NCI-H82 treated with DMSO at 0.1 percent for 48 hours (cell line): ENCODE results near the gene COX10.
"Not testable (repeated sequence)": the region's sequence is repeated elsewhere in the genome, so short reads cannot be mapped to it uniquely, and the experiment has no call there.

Experiments used
- DNase-seq: peaks from one replicate; lab custom pipeline; 2025; ENCODE audit not compliant: unreplicated experiment; lab: John Stamatoyannopoulos, UW

The COX10 gene

GRCh38 chr17:14169287-14169686 is 100.0 kb downstream of the COX10 start:
- DNase-seq: no peak

GRCh38 chr17:14169901-14170300 is 100.6 kb downstream of the COX10 start:
- no peak for DNase-seq

DNA sequence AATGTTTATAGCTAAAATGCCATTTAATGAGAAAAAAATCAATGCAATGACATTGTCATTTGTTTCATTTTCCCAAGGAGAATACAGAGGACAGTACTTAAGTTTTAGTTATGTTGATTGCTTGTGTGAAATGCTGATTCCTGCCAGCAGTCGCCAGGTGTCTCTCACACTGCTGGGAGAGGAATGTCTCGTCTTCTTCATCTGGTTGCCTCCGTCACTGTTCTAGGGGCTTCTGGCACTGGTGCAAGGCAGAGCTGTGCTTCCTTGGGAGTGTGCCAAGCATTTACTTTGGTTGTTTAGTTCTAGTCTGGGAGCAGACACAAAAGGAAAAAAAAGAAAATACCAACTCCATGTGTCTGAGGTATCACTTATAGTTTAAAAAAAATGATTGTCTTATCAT is 107.7 kb downstream of the COX10 start:
- DNase-seq: not testable (repeated sequence)

DNA sequence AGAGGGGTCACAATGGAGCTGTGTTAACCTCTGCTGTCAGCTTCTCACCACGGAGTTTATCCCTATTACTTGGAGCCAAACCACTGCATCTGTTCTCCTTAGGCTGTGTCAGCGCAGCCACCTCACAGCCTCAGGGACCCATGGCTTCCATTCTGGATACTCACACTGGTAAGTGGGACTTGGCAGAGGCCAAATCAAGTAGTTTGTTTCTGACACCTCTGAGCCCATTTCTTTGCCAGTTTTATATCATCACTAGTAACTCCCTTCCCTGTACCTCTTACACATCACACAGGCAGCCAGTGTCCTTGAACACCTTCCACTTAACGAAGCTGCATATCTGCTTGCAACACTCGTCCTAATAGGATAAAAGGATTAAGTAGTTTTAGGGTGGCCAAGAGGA is 108.5 kb downstream of the COX10 start:
- DNase-seq: not testable (repeated sequence)

DNA sequence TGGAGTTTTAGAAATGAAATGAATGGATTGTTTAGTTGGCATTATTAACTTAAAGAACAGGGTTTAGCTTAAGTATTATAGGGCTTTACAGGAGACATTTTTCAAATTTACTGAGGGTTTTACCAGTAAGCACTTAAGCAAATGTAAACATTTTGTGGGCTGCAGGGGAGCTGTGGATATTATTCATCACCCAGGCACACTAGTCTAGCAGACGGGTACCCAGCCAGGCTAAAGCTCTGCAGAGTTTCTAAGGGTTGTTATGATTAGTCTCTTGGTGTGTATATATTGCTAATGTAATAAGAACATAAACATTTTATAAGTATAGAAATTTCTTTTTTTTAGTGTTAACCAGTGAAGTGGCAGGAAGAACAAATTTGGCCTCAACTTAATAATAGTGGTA is 110.6 kb downstream of the COX10 start:
- DNase-seq: not testable (repeated sequence)

DNA sequence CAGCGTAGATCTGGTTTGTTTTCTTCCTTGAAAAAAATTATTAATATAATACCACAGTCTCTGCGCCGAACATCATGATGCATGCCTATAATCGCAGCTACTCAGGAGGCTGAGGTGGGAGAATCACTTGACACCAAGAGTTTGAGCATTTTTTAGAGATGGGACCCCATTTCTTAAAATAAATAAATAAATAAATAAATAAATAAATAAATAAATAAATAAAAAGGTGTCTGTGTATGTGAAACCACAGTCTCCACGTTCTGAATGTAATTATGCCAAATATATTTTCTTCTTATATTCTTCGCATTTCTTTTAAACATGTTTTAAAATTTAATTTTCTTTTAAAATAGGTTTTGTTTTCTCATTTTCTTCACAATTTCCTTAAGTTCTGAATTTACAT is 112.8 kb downstream of the COX10 start:
- not testable (repeated sequence) for DNase-seq

GRCh38 chr17:14184536-14184935 is 115.2 kb downstream of the COX10 start:
- DNase-seq: not testable (repeated sequence)

GRCh38 chr17:14186443-14186842 is 117.1 kb downstream of the COX10 start:
- not testable (repeated sequence) for DNase-seq

DNA sequence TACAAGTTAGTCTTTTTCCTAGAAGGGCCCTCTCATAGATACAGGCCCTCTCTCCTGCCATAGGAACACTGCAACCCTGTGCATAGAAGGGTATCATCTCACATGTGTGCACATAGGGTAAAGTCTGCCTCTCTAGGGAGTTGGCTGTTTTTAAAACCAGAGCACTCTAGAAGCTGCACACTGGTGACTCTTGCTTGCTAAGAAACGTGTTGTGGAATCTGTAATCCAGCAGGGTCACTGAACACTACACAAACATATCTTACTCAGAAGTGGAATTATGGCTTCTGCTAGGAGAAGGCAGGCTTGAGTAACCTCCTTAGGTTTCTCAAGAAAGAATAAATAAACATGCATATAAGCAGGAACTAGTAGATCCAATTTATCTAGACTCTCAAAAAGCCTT is 121.5 kb downstream of the COX10 start:
- DNase-seq: not testable (repeated sequence)

- DNase-seq: not testable (repeated sequence)
Measured at GRCh38 chr17:14191469-14191868, 122.2 kb downstream of the COX10 start.

GRCh38 chr17:14192039-14192438 is 122.7 kb downstream of the COX10 start:
- not testable (repeated sequence) for DNase-seq

GRCh38 chr17:14192636-14193344 is 123.5 kb downstream of the COX10 start:
- not testable (repeated sequence) for DNase-seq

GRCh38 chr17:14196377-14196997 is 127.2 kb downstream of the COX10 start:
- no peak for DNase-seq

DNA sequence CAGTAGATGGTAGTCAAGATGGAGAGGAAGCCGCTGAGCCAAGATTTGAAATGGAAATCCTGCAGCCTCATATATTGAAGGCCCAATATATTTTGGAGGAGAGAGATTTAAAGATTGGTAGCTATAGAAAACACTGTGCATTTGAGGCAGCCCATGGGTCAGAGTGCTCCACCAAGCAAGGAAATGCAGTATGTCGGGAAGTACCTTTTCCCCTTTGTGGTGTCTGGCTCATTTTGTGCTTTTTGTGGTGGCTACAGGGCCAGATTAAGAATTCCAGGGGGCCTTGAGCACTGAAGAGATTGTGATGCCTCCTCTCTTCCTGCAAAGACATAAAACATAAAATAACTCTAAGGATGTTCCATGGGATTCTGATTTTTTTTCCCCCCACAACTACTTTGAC is 127.8 kb downstream of the COX10 start:
- DNase-seq: no peak

DNA sequence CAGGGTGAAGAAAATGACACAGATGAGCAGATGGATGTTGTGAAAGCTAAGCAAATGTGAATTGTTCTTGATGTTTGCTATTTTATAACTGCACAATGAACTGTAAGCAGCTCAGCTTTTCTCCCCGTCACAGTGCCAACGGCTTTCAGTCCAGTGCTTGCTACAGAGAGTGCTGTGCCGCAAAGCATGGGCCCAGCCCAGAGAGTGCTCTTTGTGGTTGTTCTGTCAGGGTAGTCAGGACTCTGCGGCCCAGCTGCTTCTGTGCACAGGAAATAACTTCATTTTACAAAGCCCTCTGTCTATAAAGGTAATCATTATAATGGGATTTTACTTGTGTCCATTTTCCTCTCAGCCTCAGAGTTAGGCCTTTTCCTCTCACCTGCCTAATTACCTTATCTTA is 128.3 kb downstream of the COX10 start:
- no peak for DNase-seq

DNA sequence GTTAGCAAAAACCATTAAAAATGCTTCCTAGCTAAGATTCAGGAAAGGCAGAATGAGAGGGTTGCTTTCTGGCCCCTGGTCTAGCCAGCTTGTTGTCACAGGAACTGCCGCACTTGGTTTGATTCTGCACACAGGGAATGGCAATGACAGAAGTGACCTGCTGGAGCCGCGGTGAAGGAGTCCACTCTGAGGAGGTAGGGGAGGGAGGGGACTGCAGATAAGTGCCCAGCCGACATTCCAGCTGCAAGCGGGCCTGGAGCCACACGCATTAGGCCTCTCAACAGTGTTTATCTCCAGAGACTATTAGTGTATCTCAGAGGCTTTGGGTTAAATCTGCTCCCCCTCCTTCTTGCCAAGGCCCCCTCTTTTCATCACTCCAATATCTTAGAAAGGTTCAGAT is 128.7 kb downstream of the COX10 start:
- DNase-seq: no peak

DNA sequence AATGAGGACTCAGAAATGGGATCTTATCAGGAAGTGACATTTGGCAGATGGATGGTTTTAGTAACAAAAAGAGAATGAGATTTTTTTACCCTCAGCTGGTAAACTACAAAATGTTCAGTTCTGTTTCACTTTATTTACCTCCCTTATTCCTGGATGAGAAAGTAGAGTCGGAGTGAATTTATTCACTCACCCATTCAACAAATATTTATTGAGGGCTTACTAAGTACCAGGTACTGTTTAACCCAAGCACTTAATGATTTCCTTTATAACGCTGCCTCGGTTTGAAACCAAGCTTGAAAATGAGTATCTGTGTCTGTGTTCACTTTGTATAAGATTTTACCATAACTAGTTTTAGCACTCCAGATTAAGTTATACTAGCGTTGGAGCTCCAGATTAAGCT is 129.3 kb downstream of the COX10 start:
- DNase-seq: no peak

GRCh38 chr17:14199601-14200000 is 130.3 kb downstream of the COX10 start:
- no peak for DNase-seq

DNA sequence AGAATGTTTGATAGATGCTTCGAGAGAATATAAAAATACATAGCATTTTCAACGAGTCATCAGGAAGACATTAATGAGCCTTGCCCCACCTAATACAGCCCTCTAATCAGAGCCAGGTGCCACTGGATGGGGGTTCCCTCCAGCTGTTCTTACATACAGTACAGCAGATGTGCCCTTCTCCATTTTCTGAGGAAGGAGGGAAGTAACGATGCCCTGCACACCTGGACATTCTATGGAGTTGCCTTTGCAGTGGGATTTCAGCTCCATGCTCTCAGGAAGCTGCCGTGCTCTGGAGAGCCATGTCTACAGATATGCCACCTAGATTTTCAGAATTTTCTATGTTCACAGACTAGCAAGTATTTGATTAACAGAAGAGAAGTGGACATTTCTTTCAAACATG is 131.1 kb downstream of the COX10 start:
- no peak for DNase-seq

- DNase-seq: no peak
Measured at GRCh38 chr17:14201021-14201987, 132.0 kb downstream of the COX10 start.

- no peak for DNase-seq
Measured at GRCh38 chr17:14201988-14202380, 132.7 kb downstream of the COX10 start.
